PC-3 (cell line): ENCODE results near the gene PPP1R17. TPM values are rescaled to one million over a fixed set of nuclear protein-coding genes. Genes with fewer than 3 reads are reported as not detected.

ENCODE experiments used
- ATAC-seq: fragments of 200-7000 bp; cut with Tn5 transposase; 2 replicates; pipeline ENCODE4 v1.9.1; 2020; ENCODE audit warnings: mild to moderate bottlenecking, moderate library complexity
- BruUV-seq: library from RNA; stranded (reverse); fragments of 400-500 nt; replicated peaks from 2 replicates; lab custom pipeline; 2021; lab: Mats Ljungman, UMichigan
- CTCF ChIA-PET: fragments of 300-600 bp; sonication (Branson Sonifier 250); formaldehyde crosslinking; loops from one replicate; lab custom pipeline; 2022; ENCODE audit warnings: antibody characterized with exemption; lab: Charles Lee
- POLR2A ChIA-PET: fragments of 300-600 bp; sonication (Branson Sonifier 250); formaldehyde crosslinking; loops from one replicate; lab custom pipeline; 2022; ENCODE audit warnings: antibody characterized with exemption; ENCODE audit not compliant: unreplicated experiment; lab: Charles Lee
- DNase-seq: peaks from one replicate; pipeline ENCODE4 v3.0.0-alpha.2; 2015
- H2AFZ ChIP-seq: fragments of 300-600 bp; sonication (generic); 2 replicates; pipeline ENCODE4 v1.6.0; 2016; ENCODE audit warnings: antibody characterized with exemption, low read length
- H3F3A ChIP-seq: fragments of 300-600 bp; sonication (generic); one replicate; pipeline ENCODE4 v1.6.0; 2017; ENCODE audit warnings: antibody characterized with exemption, low read length, control low read depth, mild to moderate bottlenecking; ENCODE audit not compliant: unreplicated experiment
- H3K27ac ChIP-seq: fragments of 300-600 bp; sonication (generic); 2 replicates; pipeline ENCODE4 v1.5.1; 2016; ENCODE audit warnings: mild to moderate bottlenecking, low read length
- H3K27me3 ChIP-seq: fragments of 300-600 bp; sonication (generic); 2 replicates; pipeline ENCODE4 v1.6.1; 2016; ENCODE audit warnings: low read length, mixed read lengths
- H3K36me3 ChIP-seq: fragments of 300-600 bp; sonication (generic); 2 replicates; pipeline ENCODE4 v1.6.1; 2016; ENCODE audit warnings: low read depth, mixed run types, low read length, mixed read lengths
- H3K4me1 ChIP-seq: fragments of 300-600 bp; sonication (generic); 2 replicates; pipeline ENCODE4 v1.5.1; 2016; ENCODE audit warnings: low read length; ENCODE audit not compliant: insufficient read depth
- H3K4me2 ChIP-seq: fragments of 300-600 bp; sonication (generic); 2 replicates; pipeline ENCODE4 v1.6.0; 2016; ENCODE audit warnings: low read length
- H3K4me3 ChIP-seq: fragments of 300-600 bp; sonication (generic); 2 replicates; pipeline ENCODE4 v1.5.1; 2016; ENCODE audit warnings: mild to moderate bottlenecking, low read length, mixed read lengths
- H3K79me2 ChIP-seq: fragments of 300-600 bp; sonication (generic); 2 replicates; pipeline ENCODE4 v1.6.1; 2017; ENCODE audit warnings: low read length, mixed read lengths
- H3K9ac ChIP-seq: fragments of 300-600 bp; sonication (generic); 2 replicates; pipeline ENCODE4 v1.6.0; 2016; ENCODE audit warnings: mild to moderate bottlenecking, low read length
- H3K9me2 ChIP-seq: fragments of 300-600 bp; sonication (generic); replicated peaks from 2 replicates; pipeline ENCODE4 v1.6.1; 2016; ENCODE audit warnings: mixed run types, low read length, mixed read lengths
- H3K9me3 ChIP-seq: fragments of 300-600 bp; sonication (generic); 2 replicates; pipeline ENCODE4 v1.6.1; 2016; ENCODE audit warnings: low read length, mixed read lengths
- H4K20me1 ChIP-seq: fragments of 300-600 bp; sonication (generic); 2 replicates; pipeline ENCODE4 v1.6.1; 2016; ENCODE audit warnings: low read length, mixed read lengths
- CTCF ChIP-seq: fragments of 300-600 bp; sonication (generic); conservative IDR thresholded peaks from 2 replicates; pipeline ENCODE4 v1.5.1; 2017; ENCODE audit warnings: antibody characterized with exemption, low read depth, mild to moderate bottlenecking, low read length
- EZH2 ChIP-seq: fragments of 300-600 bp; sonication (generic); IDR thresholded peaks from one replicate; pipeline ENCODE4 v1.6.1; 2017; ENCODE audit warnings: antibody characterized with exemption, mild to moderate bottlenecking, low read length; ENCODE audit not compliant: unreplicated experiment
- EZH2phosphoT487 ChIP-seq: fragments of 300-600 bp; sonication (generic); IDR thresholded peaks from 2 replicates; pipeline ENCODE4 v1.6.1; 2018; ENCODE audit warnings: mild to moderate bottlenecking, antibody characterized with exemption, low read length, borderline replicate concordance
- intact Hi-C: fragments of 100-400 bp; cut with micrococcal nuclease; formaldehyde crosslinking; loops from 2 replicates; pipeline ENCODE4 v1.9.0; 2023
- total RNA-seq: library from RNA; depleted of rRNA; stranded (reverse); fragments of >200 nt; gene quantifications from 2 replicates; pipeline ENCODE4 v1.2.3, GENCODE V29; 2014

PPP1R17 gene
- total RNA-seq, 1 experiment from 2014 or later, result not detected

GRCh38 chr7:31683445-31684225 lies 3.4 kb upstream of the PPP1R17 start:
- H3F3A ChIP-seq, result no peaks in the 10 kb centered on the region
- H3K9me3 ChIP-seq, result no peaks in the 10 kb centered on the region
- no peaks in the 10 kb centered on the region for H3K36me3 ChIP-seq
- intact Hi-C loops, result no loop called here
- BruUV-seq, result no TSS peak
- TF ChIP-seq EZH2 (no peak), EZH2phosphoT487 (no peak), CTCF (no peak)
- no peak overlapping the region for H3K4me3 ChIP-seq
- POLR2A ChIA-PET, result no interaction called here
- no peaks in the 10 kb centered on the region for H3K4me1 ChIP-seq
- ATAC-seq (no peak), DNase-seq (no peak)
- no peak overlapping the region for H3K27ac ChIP-seq
- no peaks in the 10 kb centered on the region for H4K20me1 ChIP-seq
- H3K4me2 ChIP-seq, result no peak overlapping the region
- peaks cover 96% of the 10 kb centered on the region for H3K27me3 ChIP-seq
- no peak overlapping the region for H3K9ac ChIP-seq
- CTCF ChIA-PET, result no interaction called here
- no peaks in the 10 kb centered on the region for H3K79me2 ChIP-seq
- H2AFZ ChIP-seq, result no peak overlapping the region
- no peaks in the 10 kb centered on the region for H3K9me2 ChIP-seq

GRCh38 chr7:31688372-31688771 lies 1.4 kb downstream of the PPP1R17 start:
- H3K4me1 ChIP-seq, result no peaks in the 10 kb centered on the region

More at GRCh38 chr7:31688372-31688771, 1.4 kb downstream of the PPP1R17 start:
- no peaks in the 10 kb centered on the region for H3F3A ChIP-seq
- peaks cover 98% of the 10 kb centered on the region for H3K27me3 ChIP-seq
- H3K9me3 ChIP-seq, result no peaks in the 10 kb centered on the region
- H4K20me1 ChIP-seq, result no peaks in the 10 kb centered on the region
- H3K9ac ChIP-seq, result no peak overlapping the region
- H2AFZ ChIP-seq, result no peak overlapping the region
- no TSS peak for BruUV-seq
- no peak overlapping the region for H3K4me3 ChIP-seq
- DNase-seq (no peak), ATAC-seq (no peak)
- CTCF ChIA-PET, result no interaction called here
- no peak overlapping the region for H3K27ac ChIP-seq
- H3K36me3 ChIP-seq, result no peaks in the 10 kb centered on the region
- intact Hi-C loops, result no loop called here
- POLR2A ChIA-PET, result no interaction called here
- TF ChIP-seq CTCF, result no peak
- TF ChIP-seq EZH2, result no peak
- TF ChIP-seq EZH2phosphoT487, result no peak
- no peak overlapping the region for H3K4me2 ChIP-seq
- H3K9me2 ChIP-seq, result no peaks in the 10 kb centered on the region
- no peaks in the 10 kb centered on the region for H3K79me2 ChIP-seq
